ENCODE measurements around the gene SLFNL1. TPM values are rescaled to one million over a fixed set of nuclear protein-coding genes. Genes with fewer than 3 reads are reported as not detected.

SLFNL1 gene
- total RNA-seq, 2 experiments from 2014 or later: 0.07 TPM; not detected in 1

- DNase-seq: no peak
- peaks cover 73% of the 10 kb centered on the region for H3K36me3 Mint-ChIP-seq
- H3K9me3 Mint-ChIP-seq: no peaks in the 10 kb centered on the region
- ChIA-PET CTCF (interaction anchor here (1.0 to 4.5 kb wide), 4 partner anchors 18 to 256 kb away, joined by 3 to 25 read pairs (median 4); no protein-coding TSS in a partner anchor), POLR2A (interaction anchor here (0.7 to 1.4 kb wide), 2 partner anchors 19 to 258 kb away, joined by 3 to 7 read pairs; partner anchors contain the start of gene SCMH1)
- peaks cover 59% of the 10 kb centered on the region for H3K4me1 Mint-ChIP-seq (ENCODE audit: low read depth)
- peak overlapping the region; percentile 75 for H3K27ac Mint-ChIP-seq
- H3K27me3 Mint-ChIP-seq: no peaks in the 10 kb centered on the region
- intact Hi-C loops (cut with micrococcal nuclease): loop anchor here (1.0 to 10.0 kb wide), 3 partner anchors 19 to 381 kb away; partner anchors contain the start of genes FOXO6 and SCMH1
- H3K4me3 Mint-ChIP-seq: peak overlapping the region; percentile 23
Measured at GRCh38 chr1:40984066-40984465, 37.5 kb downstream of the SLFNL1 start.

- DNase-seq: no peak
- POLR2A ChIA-PET: interaction anchor here (1.4 kb wide), 1 partner anchor 20 kb away, joined by 7 read pairs; no protein-coding TSS in a partner anchor
- Mint-ChIP-seq H3K4me3 (no peak overlapping the region), H3K4me1 (ENCODE audit: low read depth) (peaks cover 62% of the 10 kb centered on the region), H3K9me3 (no peaks in the 10 kb centered on the region), H3K27ac (peak overlapping the region; percentile 44), H3K36me3 (peaks cover 66% of the 10 kb centered on the region), H3K27me3 (no peaks in the 10 kb centered on the region)
- intact Hi-C loops (cut with micrococcal nuclease): loop anchor here (5.0 to 10.0 kb wide), 2 partner anchors 259 to 382 kb away; partner anchors contain the start of genes FOXO6 and SCMH1
- CTCF ChIA-PET: interaction anchor here (4.5 kb wide), 1 partner anchor 21 kb away, joined by 25 read pairs; no protein-coding TSS in a partner anchor
Measured at GRCh38 chr1:40983286-40983685, 38.2 kb downstream of the SLFNL1 start.

GRCh38 chr1:40982721-40983120 lies 38.8 kb downstream of the SLFNL1 start:
- Mint-ChIP-seq H3K9me3 (no peaks in the 10 kb centered on the region), H3K4me1 (ENCODE audit: low read depth) (peaks cover 62% of the 10 kb centered on the region), H3K27me3 (no peaks in the 10 kb centered on the region), H3K27ac (no peak overlapping the region), H3K4me3 (no peak overlapping the region), H3K36me3 (peaks cover 61% of the 10 kb centered on the region)
- CTCF ChIA-PET: interaction anchor here (0.9 to 4.5 kb wide), 3 partner anchors 21 to 32 kb away, joined by 4 to 25 read pairs (median 4); no protein-coding TSS in a partner anchor
- DNase-seq: no peak
- intact Hi-C loops (cut with micrococcal nuclease): loop anchor here (5.0 to 10.0 kb wide), 2 partner anchors 260 to 382 kb away; partner anchors contain the start of genes FOXO6 and SCMH1
- POLR2A ChIA-PET: no interaction called here

GRCh38 chr1:40981691-40982448 lies 39.7 kb downstream of the SLFNL1 start:
- POLR2A ChIA-PET: no interaction called here
- Mint-ChIP-seq H3K27me3 (no peaks in the 10 kb centered on the region), H3K4me3 (peak overlapping the region; percentile 80), H3K27ac (no peak overlapping the region), H3K9me3 (no peaks in the 10 kb centered on the region), H3K36me3 (peaks cover 52% of the 10 kb centered on the region), H3K4me1 (ENCODE audit: low read depth) (peaks cover 62% of the 10 kb centered on the region)
- CTCF ChIA-PET: interaction anchor here (0.9 to 1.8 kb wide), 2 partner anchors 29 to 31 kb away, joined by 4 read pairs; no protein-coding TSS in a partner anchor
- no peak for DNase-seq
- intact Hi-C loops (cut with micrococcal nuclease): loop anchor here (5.0 to 10.0 kb wide), 2 partner anchors 260 to 383 kb away; partner anchors contain the start of genes FOXO6 and SCMH1

GRCh38 chr1:40980453-40981121 lies 40.9 kb downstream of the SLFNL1 start:
- Mint-ChIP-seq H3K27ac (peak overlapping the region; percentile 88), H3K27me3 (no peaks in the 10 kb centered on the region), H3K9me3 (no peaks in the 10 kb centered on the region), H3K4me3 (peak overlapping the region; percentile 80), H3K4me1 (ENCODE audit: low read depth) (peaks cover 53% of the 10 kb centered on the region), H3K36me3 (peaks cover 39% of the 10 kb centered on the region)
- intact Hi-C loops (cut with micrococcal nuclease): loop anchor here (1.0 to 10.0 kb wide), 3 partner anchors 23 to 384 kb away; partner anchors contain the start of genes FOXO6 and SCMH1
- POLR2A ChIA-PET: interaction anchor here (0.7 to 2.4 kb wide), 7 partner anchors 11 to 941 kb away, joined by 3 to 14 read pairs (median 5); partner anchors contain the start of genes CITED4 and NFYC
- CTCF ChIA-PET: interaction anchor here (1.1 to 2.1 kb wide), 3 partner anchors 23 to 32 kb away, joined by 3 to 12 read pairs (median 6); no protein-coding TSS in a partner anchor
- peak; percentile 81 for DNase-seq

- Mint-ChIP-seq H3K27ac (peak overlapping the region; percentile 88), H3K4me1 (ENCODE audit: low read depth) (peaks cover 48% of the 10 kb centered on the region), H3K36me3 (peaks cover 34% of the 10 kb centered on the region), H3K4me3 (peak overlapping the region; percentile 80), H3K9me3 (no peaks in the 10 kb centered on the region), H3K27me3 (no peaks in the 10 kb centered on the region)
- DNase-seq: no peak
- ChIA-PET POLR2A (interaction anchor here (0.7 to 2.4 kb wide), 7 partner anchors 11 to 941 kb away, joined by 3 to 14 read pairs (median 5); partner anchors contain the start of genes CITED4 and NFYC), CTCF (interaction anchor here (1.1 to 2.9 kb wide), 4 partner anchors 24 to 32 kb away, joined by 3 to 12 read pairs (median 7); no protein-coding TSS in a partner anchor)
- intact Hi-C loops (cut with micrococcal nuclease): loop anchor here (1.0 to 10.0 kb wide), 3 partner anchors 23 to 385 kb away; partner anchors contain the start of genes FOXO6 and SCMH1
Measured at GRCh38 chr1:40980068-40980452, 41.5 kb downstream of the SLFNL1 start.

- CTCF ChIA-PET: interaction anchor here (0.6 to 2.9 kb wide), 5 partner anchors 13 to 31 kb away, joined by 3 to 12 read pairs (median 6); no protein-coding TSS in a partner anchor
- H3K9me3 Mint-ChIP-seq: no peaks in the 10 kb centered on the region
- DNase-seq: peak; percentile 97
- peaks cover 43% of the 10 kb centered on the region for H3K4me1 Mint-ChIP-seq (ENCODE audit: low read depth)
- intact Hi-C loops (cut with micrococcal nuclease): loop anchor here (1.0 to 10.0 kb wide), 4 partner anchors 24 to 385 kb away; partner anchors contain the start of genes FOXO6, NFYC and SCMH1
- peak within 1 kb of the TSS; percentile 81 for H3K4me3 Mint-ChIP-seq
- POLR2A ChIA-PET: interaction anchor here (0.6 to 2.4 kb wide), 7 partner anchors 24 to 940 kb away, joined by 3 to 14 read pairs (median 5); partner anchors contain the start of genes CITED4 and NFYC
- no peaks in the 10 kb centered on the region for H3K27me3 Mint-ChIP-seq
- H3K27ac Mint-ChIP-seq: peak within 1 kb of the TSS; percentile 89
- H3K36me3 Mint-ChIP-seq: peaks cover 30% of the 10 kb centered on the region
Measured at GRCh38 chr1:40979241-40980067, 42.1 kb downstream of the SLFNL1 start, which contains the start of gene CTPS1. CTPS1 (plus strand) TSS chr1:40979696; CDS start chr1:40983291, 3,595 bp downstream.

GRCh38 chr1:40978886-40979240 lies 42.7 kb downstream of the SLFNL1 start:
- Mint-ChIP-seq H3K27ac (peak overlapping the region; percentile 89), H3K36me3 (peaks cover 24% of the 10 kb centered on the region), H3K9me3 (no peaks in the 10 kb centered on the region), H3K4me1 (ENCODE audit: low read depth) (peaks cover 41% of the 10 kb centered on the region), H3K27me3 (no peaks in the 10 kb centered on the region), H3K4me3 (peak overlapping the region; percentile 81)
- ChIA-PET CTCF (interaction anchor here (2.1 to 2.9 kb wide), 2 partner anchors 26 to 31 kb away, joined by 6 to 8 read pairs; no protein-coding TSS in a partner anchor), POLR2A (interaction anchor here (0.6 to 2.4 kb wide), 3 partner anchors 25 to 287 kb away, joined by 3 to 14 read pairs (median 14); partner anchors contain the start of gene NFYC)
- DNase-seq: no peak
- intact Hi-C loops (cut with micrococcal nuclease): loop anchor here (5.0 kb wide), 1 partner anchor 287 kb away; the partner anchor contains the start of gene NFYC

GRCh38 chr1:40977716-40978115 lies 43.8 kb downstream of the SLFNL1 start:
- Mint-ChIP-seq H3K4me3 (no peak overlapping the region), H3K36me3 (peaks cover 18% of the 10 kb centered on the region), H3K27me3 (no peaks in the 10 kb centered on the region), H3K9me3 (no peaks in the 10 kb centered on the region), H3K27ac (no peak overlapping the region), H3K4me1 (ENCODE audit: low read depth) (peaks cover 31% of the 10 kb centered on the region)
- no peak for DNase-seq
- POLR2A ChIA-PET: no interaction called here
- CTCF ChIA-PET: interaction anchor here (0.8 to 2.9 kb wide), 2 partner anchors 25 to 29 kb away, joined by 3 to 8 read pairs; no protein-coding TSS in a partner anchor
- intact Hi-C loops (cut with micrococcal nuclease): loop anchor here (5.0 kb wide), 1 partner anchor 285 kb away; the partner anchor contains the start of gene NFYC

- Mint-ChIP-seq H3K27me3 (no peaks in the 10 kb centered on the region), H3K4me3 (no peak overlapping the region), H3K36me3 (peaks cover 14% of the 10 kb centered on the region), H3K9me3 (no peaks in the 10 kb centered on the region), H3K27ac (no peak overlapping the region), H3K4me1 (ENCODE audit: low read depth) (peaks cover 25% of the 10 kb centered on the region)
- ChIA-PET POLR2A (no interaction called here), CTCF (interaction anchor here (2.9 kb wide), 1 partner anchor 24 kb away, joined by 8 read pairs; no protein-coding TSS in a partner anchor)
- DNase-seq: no peak
- intact Hi-C loops (cut with micrococcal nuclease): loop anchor here (5.0 kb wide), 1 partner anchor 285 kb away; the partner anchor contains the start of gene NFYC
Measured at GRCh38 chr1:40976952-40977690, 44.4 kb downstream of the SLFNL1 start.
